HG03432 (cell line): ENCODE results near the gene CHRM1.

Experiments used
- ATAC-seq: cut with Tn5 transposase; IDR thresholded peaks from one replicate; pipeline ENCODE4 v1.9.1; 2021; ENCODE audit warnings: mild to moderate bottlenecking, moderate library complexity; ENCODE audit not compliant: unreplicated experiment

The CHRM1 gene

DNA sequence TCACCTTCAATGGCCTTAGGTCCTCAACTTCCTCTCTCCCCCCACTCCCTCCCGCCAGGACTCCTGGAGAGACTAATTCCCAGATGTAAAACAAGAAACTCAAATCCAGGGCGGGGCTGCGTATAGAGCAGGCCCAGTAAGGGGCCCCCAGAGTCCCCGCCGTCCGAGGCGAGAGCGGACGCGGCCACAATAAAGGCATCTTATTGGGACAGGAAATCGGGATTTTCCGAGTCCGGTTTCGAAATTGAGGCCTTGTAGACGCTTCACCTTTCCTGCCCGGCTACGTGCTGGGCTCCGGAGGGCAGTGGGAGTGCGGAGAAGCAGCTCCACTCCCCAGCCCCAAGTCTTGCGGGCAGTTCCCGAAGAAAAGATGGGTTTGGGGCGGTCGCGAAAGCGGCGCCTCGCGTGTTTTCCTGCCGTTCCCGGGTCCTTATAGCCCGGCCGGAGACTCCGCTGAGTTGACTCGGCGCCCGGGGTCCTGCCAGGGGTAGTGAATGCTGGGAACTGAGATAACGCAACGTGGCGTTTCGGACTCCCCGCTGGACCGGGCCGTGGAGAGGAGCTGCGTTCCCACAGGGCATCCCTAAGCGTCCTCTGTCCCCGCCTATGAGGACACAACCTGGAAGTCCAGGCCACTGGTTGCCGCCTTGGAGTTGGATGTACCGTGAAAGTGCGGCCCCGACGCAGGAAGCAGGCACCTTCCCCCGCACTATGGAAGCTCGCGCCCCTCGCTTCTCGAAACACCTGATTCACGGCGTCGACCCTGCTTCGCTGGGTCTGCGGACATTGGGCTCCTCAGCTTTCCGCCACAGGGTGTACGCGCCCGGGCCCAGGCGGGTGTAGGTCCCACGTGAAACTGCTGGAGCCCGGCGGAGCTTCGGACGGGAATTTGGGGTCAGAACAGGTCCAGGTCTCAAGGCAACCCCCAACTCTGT, 4.8 kb upstream of the CHRM1 start:
- ATAC-seq = no peak

DNA sequence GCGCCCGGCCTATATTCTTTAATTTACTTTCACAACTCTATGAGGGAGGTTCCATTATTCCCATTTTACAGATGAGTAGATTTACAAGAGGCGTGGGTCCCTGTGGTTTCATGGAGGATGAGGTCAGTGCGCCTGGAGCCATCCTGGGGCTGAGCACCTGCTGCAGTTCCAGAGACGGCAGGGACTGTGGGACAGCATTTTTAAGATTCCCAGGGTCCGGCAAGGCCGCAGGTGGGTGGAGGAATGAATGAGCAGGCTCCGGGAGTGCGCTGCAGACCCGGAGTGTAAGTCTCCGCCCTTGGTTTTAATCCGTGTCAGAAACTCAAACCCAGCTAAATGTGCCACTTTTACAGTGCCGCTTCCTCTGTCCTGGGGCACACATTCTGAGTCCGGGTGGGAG, 4.1 kb upstream of the CHRM1 start:
- ATAC-seq = no peak

DNA sequence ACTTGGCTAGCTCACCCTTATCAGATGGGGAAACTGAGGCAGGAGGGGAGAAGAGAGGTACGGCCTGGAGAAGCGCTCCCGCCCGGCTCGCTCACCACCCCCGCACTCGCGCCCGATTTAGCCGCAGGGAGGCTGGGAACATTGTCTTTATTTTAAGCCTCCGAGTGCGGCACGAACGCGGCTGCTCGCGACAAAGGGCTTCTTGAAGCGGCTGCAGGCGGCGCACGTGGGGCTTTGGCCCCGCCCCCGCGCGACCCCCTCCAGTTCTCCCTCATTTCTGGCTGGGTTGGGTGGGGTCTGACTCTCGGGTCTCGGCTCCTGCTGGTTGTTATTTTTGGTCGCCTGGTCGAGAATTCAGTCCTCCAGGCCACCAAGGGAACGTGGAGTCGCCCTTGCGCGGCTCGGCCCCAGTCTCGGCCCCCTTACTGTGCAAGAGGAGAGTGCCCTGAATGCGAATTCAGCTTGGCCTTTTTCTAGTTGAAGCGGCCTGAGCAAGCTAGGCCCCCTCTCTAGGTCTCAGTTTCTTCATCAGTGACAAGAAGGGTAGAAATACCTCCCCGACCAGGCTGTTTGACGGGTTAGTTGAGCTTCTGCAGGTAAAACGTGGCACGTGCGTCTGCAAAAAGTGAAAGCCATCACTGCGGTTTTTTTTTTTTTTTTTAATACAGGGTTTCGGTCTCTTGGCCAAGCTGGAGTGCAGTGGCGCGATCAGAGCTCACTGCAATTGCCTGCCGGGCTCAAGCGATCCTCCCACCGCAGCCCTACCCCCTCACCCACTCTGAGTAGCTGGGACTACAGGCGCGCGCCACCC, 2.6 kb upstream of the CHRM1 start:
- no peak for ATAC-seq

DNA sequence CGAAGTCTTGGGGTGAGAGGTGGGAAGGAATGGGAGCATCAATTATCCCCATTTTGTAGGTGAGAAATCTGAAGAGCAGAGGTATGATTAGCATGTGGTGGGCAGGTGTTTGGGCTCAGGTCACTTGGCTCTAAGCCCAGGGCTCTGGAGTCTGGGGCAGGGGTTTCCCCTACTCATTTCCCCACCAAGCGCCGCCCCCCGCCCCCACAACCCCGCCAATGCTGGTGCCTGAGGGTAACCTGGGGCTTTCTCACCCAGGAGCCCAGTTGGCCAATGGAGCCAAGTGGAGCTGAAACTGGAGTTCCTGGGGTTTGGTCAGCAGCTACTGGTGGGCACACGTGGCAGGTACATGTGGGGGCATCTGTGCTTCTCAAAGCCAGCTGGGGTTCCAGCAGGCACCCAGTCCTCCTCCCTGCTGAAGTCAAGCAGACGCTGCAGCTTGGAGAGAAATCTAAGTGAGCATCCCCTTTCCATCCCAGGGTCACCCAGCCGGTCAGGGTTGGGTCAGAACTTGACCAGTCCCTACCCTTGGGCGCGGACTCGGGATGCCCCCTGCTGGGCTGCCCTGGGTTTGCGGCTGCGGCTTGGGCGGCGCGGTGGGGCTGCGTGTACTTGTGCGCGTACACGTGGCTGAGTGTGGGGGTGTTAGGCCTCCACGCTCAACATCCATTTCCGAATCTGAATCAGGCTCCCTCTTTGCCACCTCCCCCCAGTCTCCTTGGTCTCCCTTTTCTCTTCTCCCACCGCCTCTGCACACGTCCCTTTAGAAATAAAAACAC, 1.7 kb upstream of the CHRM1 start:
- no peak for ATAC-seq

DNA sequence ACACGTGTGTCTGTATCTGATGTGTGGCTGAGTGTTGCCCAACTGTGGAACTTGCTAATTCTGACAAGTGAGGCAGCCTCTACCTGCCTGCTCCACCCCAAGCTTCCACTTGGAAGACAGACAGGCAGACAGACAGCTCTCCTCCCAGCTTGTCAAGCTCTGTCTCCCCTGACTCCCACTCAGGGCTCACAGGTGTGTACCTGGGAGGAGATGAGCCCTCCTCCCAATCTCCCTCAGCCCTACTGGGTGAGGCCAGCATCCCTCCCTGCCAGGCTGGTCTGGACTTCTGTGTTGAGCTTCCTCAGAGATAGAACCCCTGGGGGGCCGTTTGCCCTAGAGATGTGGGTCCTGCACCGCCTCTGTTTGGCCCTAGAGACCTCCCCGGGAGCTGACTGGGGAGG, 1.0 kb upstream of the CHRM1 start:
- ATAC-seq = no peak

DNA sequence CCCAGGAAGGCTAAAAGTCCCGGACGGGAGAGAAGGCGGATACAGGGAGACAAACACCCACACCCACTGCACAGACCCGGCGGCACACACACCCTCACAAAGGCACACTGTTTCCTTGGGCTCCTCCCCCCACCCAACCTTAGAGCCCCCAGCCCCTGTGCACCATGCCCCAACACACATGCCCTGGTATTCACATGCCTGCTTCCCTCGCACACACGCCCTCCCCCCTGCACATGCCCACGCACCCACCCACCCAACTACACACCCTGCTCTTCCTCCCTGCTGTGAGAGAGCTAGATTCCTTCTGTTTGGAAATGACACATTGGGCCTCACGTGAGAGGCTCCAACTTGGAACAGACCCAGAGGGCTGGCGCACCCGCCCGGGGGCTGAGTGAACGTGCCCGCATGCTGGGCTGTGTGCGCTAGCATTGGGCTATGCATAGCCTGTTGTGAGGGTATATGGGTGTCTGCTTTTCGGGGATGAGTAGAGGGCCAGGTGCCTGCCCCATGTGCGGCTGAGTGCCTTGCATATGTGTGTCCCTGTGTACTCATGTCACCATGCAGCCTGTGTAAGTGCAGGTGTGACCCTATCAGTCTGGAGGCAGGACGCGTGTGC, 518 bp upstream of the CHRM1 start:
- no peak for ATAC-seq

DNA sequence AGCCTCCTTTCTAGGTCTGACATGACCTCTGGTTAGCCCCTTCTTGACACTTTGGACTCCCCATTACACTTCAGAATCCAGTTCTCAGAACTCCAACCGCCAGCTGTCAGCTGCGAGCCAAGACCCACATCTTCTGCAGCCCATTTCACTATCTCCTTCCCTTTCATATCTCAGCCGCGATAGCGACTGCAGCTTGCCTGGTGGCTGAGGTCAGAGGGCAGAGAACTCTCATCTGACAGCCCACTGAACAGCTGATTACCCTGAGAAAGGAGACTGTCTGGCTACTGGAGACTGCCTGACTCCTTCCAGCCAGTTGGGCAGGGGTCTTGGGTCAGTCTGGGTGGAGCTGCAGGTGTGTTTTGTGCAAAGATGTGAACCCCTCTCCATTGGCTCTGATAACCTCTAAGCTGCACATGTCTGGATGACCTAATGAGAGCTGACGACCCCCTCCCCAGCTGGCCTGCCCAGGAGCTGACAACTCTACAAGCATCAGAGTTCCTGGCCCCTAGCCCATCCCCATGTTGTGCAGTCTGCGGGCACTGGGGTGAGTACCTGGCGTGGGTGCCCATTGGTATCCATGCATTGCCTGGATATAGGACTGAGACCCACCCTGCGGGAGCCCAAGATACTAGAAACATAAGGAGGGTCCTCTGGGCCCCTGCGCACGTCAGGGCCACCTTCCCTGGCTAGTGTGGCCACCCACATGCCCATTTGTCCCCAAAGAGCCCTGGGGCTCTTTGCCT, 1.1 kb downstream of the CHRM1 start:
- ATAC-seq = no peak

DNA sequence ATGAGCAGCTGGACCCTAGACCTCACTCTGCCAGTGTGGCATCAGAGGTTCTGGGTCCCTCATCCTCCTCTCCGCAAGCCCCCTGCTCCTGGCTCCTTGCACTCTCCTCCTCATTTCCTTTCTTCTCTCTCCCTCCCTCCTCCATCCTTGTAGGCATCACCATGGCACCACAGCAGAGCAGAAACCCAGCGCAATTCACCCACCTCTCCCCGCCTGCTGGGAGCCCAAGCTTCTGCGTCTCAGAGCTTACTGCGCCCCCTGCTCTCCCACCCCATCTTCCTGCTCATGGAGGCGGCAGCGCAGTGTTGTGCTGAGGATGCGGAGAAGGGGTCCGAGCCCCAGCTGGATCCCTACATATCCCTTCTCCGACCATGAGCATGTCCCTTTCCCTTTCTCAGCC, 1.7 kb downstream of the CHRM1 start:
- no peak for ATAC-seq

DNA sequence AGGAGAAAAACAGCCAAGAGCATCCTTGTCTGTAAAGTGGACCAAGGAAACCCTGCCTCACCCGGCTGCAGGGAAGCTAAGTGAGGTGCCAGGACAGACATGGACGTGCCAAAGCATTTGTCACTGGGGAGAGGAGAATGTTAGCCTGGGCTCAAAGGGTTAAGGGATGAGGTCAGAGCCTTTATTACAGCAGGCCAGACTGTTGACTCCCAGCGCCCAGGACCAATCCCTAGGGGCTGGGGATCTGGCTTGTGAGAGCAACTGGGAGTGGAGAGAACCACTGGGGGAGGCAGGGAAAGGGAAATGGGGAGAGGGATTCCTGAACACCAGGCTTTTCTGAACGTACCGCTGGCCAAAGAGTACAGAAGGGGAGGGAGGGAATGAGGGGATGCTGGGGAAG, 2.6 kb downstream of the CHRM1 start:
- ATAC-seq = no peak

DNA sequence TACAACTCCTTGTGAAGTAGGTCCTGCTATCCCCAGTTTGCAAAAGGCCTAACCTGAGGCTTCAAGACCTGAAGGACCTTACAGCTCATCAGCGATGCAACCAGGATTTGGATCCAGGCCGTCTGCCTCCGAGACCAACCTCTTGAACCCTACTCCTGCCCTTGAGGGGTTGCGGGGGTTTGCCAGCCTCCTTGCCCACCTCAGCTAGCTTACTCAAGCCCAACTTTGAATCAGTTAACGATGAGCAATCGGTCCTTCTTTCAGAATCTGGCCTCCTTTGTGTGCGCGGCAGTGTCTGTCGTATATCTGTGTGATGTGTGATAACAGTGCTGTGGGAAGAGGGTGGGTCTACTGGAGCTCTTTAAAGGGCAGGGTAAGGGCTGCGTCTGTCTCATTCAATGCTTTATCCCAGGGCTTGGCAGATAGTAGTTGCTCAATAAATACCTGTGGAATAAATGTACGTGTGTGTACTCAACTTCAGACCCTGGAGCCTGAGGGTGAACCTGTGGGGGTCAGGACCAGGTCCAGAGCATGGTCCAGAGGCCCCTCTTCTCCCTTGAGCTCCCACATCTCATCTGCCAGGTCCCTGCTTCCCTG, 3.2 kb downstream of the CHRM1 start:
- ATAC-seq = no peak

DNA sequence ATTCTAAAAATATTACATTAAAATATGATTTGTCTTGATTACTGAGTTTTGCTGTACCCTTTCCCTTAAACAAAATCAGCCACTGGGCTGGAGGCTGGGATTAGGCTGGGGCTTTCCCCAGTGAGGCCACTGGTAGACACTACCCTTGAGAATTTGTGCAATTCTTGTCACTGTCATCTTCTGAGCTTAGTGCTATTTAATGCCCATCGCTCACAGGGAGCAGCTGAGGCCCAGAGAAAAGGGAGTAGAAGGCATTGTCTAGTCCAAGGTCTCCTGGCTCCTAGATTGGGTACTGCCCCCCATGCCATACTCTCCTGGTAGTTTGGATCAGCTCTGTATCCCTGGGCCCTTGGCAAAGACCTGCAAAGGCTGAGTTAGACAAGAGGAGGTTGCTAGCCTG, 6.7 kb downstream of the CHRM1 start:
- ATAC-seq = no peak

DNA sequence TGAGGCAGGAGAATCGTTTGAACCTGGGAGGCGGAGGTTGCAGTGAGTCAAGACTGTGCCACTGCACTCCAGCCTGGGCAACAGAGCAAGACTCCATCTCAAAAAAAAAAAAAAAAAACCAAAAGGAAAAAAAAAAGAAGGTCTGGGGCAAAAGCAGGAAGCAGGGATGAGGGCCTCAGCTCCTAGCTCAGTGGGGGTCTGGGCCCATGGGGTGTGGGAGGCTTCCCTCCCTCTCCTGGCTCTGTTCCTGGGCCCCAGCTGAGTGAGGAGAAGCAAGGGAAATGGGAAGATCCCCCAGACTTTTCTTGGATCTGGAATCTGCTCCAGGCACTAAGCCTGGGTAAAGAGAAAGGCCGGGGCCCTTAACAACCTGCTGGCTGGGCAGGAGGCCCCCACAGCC, 8.9 kb downstream of the CHRM1 start:
- no peak for ATAC-seq

DNA sequence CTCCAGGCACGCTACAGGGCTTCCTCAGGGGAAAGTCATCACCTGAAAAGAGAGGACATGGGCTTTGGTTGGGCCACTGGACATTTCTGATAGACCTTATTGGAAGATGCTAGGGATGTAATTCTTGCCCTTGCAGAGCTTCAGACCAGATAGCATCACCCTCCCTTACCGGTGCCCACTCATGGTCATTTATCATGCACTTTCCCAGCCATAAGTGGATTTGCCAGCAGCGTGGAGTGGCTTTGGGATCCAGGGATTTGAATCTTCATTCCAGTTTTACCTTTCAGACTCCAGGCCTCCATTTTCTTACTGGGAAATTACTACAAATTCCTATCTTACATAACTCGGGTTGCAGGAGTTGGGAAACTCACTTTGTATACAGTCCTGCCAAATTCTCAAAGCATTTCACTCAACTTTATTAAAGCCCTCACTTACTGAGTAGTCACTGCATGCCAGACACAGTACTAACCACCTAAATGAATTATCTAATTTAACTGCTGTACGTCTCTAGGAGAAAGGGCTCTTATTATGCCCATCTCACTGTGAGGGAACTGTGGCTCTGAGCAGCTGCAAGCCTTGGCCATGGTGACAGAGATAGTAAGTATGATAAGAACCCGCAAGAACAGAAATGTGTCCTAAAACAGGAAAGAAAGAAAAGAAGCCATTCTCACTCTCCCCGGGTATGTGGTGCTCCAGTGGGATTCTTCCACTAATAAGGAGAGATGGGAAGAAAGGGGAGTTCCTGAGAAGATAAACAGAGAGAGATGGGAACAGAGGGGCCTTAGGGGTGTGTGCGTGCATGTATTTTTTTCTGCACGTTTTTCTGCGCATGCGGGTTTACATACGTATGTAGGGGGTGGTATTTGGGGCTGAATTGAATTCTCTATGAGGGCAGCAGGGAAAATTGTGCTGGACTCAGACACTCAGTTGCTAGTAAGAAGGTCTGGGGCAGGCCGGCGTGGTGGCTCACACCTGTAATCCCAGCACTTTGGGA, 9.7 kb downstream of the CHRM1 start:
- no peak for ATAC-seq

DNA sequence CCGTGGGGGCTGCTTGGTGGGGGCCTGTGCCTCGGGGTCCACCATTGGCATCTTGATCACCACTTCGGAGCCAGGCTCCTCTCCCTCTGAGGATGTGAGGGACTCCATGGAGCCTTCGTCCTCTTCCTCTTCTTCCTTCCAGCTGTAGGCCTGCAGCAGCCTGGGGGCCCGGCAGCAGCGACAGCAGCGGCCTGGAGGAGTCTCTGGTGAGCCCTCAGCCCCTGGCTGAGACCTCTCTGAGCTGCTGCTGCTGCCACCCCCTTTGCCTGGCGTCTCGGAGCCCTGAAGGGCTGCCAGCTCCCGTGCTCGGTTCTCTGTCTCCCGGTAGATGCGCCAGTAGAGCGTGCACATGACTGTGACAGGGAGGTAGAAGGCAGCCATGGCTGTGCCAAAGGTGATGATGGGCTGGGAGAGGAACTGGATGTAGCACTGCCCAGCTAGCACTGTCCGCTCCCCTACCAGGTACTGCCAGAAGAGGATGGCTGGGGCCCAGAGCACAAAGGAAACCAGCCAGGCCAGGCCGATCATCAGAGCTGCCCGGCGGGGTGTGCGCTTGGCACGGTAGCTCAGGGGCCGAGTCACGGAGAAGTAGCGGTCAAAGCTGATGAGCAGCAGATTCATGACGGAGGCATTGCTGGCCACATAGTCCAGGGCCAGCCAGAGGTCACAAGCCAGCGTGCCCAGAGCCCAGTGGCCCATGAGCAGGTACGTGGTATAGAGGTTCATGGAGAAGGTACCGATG, 10.9 kb downstream of the CHRM1 start:
- no peak for ATAC-seq

DNA sequence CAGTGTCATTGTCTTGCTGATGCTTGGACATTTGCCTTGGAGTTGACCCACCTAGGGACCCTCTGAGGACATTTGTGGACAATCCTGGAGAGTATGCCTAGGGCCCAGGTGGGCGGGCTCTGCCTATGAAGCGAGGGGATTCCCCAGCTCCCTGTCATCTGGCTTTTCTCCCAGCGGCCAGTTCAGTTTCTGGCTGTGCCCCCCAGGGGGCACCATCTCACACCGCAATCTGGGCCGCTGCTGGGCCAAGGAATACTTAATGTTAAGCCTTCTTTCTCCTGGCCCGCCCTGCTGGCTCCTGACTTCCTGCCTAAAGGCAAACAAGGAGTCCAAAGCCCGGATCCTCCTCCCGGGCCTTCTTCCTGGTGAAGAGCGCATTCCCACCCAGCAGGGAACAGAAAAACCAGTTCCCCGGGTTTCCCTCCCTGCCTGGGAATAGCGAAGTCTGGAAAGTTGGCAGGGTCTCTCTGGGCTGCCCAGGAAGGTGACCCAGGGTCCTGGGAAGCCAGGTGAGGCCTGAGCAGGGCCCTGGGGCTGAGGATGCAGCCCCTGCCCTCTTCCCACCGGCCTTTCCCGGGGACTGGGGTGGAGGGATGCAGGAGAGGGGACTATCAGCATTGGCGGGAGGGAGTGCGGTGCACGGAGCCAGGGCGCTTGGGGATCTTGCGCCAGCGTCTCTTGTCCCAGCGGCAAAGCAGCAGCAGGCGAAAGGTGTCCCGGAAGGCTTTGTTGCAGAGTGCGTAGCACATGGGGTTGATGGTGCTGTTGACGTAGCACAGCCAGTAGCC, 11.9 kb downstream of the CHRM1 start:
- no peak for ATAC-seq

DNA sequence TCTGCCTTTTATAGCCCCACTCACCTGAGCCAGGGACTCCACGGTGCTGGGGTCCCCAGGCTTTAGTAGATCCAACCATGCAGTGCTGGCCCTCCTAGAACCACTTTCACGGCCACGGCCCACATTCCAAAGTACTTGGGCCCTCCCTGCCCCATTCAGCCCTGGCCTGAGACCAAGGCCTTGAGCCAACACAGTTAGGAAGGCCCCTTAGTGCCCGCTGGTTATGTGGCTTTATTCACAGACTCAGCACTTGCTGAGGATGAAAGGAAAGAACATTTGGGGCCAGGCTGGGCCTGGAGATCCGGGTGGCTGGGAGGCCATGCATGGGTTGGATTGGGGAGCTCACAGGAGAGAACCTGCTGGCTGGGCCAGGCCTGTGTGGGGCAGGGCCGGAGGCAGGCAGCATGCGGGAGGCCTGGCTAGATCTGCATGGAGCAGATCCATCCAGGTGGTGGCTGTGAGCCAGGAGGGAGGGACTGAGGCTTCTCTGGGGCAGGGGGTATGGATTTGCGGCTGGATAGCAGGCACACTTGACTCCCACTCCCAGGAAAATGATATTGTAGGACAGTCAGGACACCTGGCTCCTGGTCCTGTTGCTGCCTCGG, 12.6 kb downstream of the CHRM1 start:
- ATAC-seq = no peak
